ENCODE results near the gene GARIN1A.

GARIN1A gene

GRCh38 chr7:128718967-128719642 is 47.0 kb downstream of the GARIN1A start:
- DNase-seq = no peak

GRCh38 chr7:128721376-128721775 is 49.3 kb downstream of the GARIN1A start:
- DNase-seq = no peak

Data from right kidney (tissue), 1 donor.